HG02938 (cell line): ENCODE data around the gene CD14.
"Not testable (repeated sequence)": the region's sequence is repeated elsewhere in the genome, so short reads cannot be mapped to it uniquely, and the experiment has no call there.

Experiments used
- ATAC-seq: cut with Tn5 transposase; IDR thresholded peaks from one replicate; pipeline ENCODE4 v1.9.1; 2021; ENCODE audit warnings: mild to moderate bottlenecking, moderate library complexity; ENCODE audit not compliant: unreplicated experiment

The CD14 gene

GRCh38 chr5:140633021-140633471 is at the start of gene CD14:
Gene CD14 (minus strand): TSS chr5:140633175. CDS start chr5:140633071, 104 bp downstream.
- no peak for ATAC-seq

DNA sequence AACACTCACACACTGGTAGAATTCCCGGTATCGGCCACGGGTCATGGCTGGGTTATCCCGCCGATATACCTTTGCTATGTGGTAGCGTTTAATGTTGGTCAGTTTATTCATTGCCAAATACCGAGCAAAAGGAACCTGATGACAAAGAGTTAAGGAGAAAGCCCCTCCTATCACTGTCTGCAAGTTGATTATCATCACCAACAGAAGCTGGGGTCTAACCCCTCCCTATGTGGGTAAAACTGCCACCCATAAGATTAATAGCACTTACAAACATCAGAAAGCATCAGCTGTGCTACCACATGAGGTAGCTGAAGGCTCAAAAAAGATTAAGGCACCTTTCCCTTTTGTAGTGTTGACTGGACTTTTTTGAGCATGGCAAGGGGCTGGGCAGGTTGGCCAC is 46.0 kb upstream of the CD14 start:
- ATAC-seq, result no peak

GRCh38 chr5:140677947-140678346 is 45.0 kb upstream of the CD14 start:
- ATAC-seq, result peak; percentile 70

- ATAC-seq, result no peak
These were observed 41.7 kb upstream of the CD14 start for GRCh38 chr5:140674629-140675028.

DNA sequence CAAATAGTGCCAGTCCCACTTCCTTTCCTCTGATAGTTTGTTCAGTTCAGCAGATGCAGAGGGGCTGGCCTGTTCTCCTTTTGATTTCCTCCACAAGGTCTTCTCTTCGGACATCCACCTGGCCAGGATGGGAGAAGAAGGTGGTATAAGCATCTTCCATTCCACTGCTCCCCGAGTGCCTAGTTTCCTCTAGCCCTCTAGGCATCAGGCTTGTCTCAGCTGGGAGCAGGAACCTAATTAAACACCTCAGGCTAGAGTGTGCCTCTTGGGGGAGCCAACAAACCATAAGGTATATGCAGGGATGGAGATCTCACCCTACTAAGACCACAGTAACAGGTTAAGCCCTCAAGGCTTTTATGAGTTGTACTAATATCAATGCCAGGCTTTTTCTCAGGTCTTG is 41.2 kb upstream of the CD14 start:
- no peak for ATAC-seq

DNA sequence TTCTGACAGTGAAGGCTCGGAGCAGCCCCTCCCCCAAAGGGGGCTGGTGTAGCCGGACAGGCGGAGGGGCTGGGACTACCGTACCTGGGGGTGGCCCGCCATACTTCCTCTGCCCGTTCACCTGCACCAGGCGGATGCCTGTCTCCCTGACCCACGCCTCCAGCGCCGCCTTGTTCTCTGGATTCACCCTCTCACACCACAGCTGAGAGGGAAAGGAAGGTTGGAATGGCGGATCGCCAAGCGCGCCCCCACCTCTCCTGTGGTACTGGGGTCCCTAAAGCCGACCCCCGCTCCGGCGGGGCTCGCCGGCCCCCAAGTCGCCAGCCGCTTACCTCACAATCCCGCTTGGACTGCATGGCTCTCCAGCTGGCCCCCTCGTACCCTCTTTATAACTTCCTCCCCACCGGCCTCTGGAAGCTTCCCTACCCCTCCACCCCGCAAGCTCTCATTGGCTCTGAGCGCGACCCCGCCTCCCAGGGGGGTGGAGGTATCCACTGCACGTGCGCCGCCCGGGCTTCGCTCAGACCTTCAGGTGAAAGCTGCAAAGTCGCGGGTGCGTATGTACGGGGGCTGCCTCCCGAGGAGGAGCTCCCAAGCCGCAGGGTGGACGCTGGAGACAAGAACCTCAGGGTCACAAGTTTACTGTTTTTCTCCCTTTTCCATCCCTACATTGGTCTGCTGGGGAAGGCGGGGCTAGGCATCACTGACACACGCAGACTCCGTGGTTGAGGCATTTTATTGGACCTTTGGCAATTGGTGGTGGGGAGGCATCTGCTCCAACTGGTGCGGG is 40.4 kb upstream of the CD14 start, which contains the start of gene DND1:
TSS of gene DND1 (minus strand) at position 390 of the 790 bp plus-strand sequence. CDS start at position 356, 34 bp downstream.
- ATAC-seq, result no peak

DNA sequence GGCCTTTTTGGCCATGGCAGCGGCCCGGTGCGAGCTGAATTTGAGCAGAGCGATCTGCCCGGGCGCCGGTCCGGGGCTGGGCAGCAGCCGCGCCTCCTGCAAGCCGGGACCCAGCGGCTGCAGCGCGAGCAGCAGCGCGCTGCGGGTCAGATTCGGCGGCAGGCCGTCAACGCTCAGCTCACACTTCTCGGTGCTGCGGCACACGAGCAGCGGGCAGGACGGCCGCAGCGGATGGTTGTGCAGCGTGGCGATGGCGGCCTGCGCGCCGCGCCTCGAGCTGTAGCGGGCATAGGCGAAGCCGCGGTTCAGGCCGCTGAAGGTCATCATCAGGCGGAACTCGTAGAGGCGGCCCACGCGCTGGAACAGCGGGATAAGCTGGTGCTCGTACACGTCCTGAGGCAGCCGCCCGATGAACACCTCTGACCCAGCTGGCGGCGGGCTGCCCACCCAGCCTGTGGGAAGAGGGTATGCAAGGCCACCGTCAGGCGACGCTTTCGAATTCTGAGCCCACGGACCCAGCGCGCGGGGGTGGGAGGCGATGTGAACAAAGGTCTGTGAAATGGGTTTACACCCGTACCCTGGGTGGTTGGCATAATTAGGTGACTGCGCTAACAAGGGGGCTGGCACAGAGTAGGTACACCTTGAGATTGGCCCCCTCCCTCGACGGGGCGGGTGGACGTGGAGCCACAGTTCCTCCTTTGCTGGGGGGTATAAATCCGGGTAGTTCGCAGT is 39.6 kb upstream of the CD14 start:
- no peak for ATAC-seq

DNA sequence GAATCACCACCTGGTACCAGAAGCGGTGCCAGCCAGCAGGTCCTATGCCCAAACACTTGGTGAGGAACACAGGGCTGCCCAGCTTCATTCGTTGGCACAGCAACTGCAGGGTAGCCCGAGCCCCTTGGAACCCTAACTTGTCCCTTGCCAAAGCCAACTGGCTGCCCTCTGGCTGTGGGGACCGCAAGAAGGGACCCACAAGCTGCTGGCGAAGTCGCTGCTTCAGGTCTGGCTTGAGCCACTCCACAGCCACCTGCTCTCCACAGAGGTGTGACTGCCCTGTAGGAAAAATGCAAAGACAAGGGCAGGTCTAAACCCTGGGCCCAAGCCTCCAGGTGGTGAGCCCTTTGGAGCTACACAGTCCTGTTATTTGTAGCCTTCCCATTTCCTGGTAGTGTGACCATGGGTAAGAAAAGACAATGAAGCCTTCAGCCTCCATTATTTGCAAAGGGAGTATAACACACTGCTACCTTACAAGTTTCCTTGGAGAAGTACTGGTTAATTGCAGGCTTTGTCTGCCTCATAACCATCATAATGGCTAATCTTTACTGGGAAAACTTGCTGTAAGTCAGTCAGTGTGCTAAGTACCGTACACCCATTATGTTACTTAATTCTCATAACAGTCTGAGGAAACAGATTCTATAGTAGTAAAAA is 38.6 kb upstream of the CD14 start:
- no peak for ATAC-seq

GRCh38 chr5:140671035-140671434 is 38.1 kb upstream of the CD14 start:
- not testable (repeated sequence) for ATAC-seq

GRCh38 chr5:140664359-140665119 is 31.6 kb upstream of the CD14 start, which contains the start of gene WDR55:
Gene WDR55 (plus strand): TSS chr5:140664904. CDS start chr5:140664913, 9 bp downstream.
- ATAC-seq, result peak; percentile 95

DNA sequence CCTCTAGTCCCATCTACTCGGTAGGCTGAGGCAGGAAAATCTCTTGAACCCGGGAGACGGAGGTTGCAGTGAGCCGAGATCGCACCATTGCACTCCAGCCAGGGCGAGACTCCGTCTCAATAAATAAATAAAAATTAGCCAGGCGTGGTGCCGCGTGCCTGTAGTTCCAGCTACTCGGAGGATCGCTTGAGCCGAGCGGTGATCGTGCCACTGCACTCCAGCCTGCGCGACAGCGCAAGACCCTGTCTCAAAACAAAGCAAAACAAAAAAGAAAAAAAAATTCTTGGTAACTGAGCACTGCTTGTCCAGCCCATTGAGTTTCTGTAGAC is 31.0 kb upstream of the CD14 start:
- ATAC-seq, result no peak

DNA sequence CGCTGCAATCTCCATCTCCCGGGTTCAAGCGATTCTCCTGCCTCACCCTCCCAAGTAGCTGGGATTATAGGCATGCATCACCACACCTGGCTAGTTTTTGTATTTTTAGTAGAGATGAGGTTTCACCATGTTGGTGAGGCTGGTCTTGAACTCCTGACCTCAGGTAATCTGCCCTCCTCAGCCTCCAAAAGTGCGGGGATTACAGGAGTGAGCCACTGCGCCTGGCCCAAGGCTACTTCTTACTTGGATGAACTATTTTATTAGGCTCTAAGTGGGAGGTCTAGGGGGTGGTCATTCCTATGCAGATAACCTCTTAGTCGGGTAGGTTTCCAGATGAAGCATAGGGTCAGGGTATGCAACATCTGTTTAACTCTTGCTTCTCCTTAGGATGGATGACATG is 27.4 kb upstream of the CD14 start:
- ATAC-seq, result not testable (repeated sequence)

- ATAC-seq, result no peak
These were observed 25.9 kb upstream of the CD14 start for GRCh38 chr5:140658870-140659269.

DNA sequence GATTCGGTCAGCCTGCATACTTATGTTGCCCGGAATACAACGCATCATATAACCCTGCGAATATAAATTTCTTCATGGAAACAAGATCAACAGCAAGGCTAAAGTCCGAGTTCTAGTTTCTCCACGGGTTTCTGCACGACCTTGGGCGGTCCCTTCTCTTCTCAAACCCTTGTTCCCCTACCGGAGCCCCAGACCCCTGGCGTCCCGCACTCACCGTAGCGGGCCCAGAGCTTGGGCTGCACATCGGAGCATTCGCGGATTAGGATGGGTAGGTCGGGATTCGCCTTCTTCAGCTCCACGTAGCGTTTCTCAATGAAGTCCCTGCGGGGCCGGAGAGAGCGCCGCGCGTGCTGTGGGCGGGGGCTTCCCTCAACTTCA is 14.1 kb upstream of the CD14 start:
- ATAC-seq, result peak; percentile 26

DNA sequence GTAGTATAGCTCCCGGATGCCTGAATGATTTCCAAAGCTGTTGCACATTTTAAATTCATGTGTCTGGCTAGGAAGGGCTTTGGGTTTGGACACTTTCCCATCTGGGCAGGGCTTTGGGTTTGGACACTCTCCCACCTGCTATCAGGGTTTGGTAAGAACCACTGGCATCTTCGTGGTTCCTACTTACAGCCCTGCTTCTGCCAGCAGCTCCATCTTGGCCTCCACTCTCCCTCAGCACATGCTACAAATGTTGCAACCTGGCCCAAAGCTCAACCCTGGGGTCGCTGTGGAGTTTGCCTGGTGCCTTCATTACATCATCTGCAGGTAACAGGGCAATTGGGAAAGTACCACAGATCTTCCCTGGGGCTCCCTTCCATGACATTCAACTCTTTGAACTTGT is 9.7 kb upstream of the CD14 start:
- ATAC-seq, result no peak

DNA sequence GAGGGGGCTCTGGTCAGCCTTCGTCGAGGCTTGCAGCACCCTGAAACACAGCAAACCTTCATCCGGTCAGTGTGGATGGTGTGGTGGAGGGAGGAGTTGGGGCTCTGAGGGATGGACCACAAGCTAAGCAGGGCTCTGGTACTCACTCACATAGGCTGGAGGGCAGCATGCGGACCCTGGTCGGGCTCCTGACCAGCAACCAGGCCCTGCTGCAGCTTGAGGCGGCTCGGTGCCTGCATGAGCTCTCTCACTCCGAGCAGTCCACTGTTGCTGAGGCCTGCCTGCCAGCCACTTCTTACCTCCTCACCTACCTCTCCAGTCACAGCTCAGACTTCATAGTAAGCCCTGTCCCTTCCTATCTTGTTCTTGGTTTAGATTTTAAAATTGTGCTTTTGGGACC is 8.7 kb upstream of the CD14 start:
- ATAC-seq, result no peak

- ATAC-seq, result peak; percentile 84
These were observed 6.4 kb upstream of the CD14 start, which contains the start of gene TMCO6 for GRCh38 chr5:140639148-140639981. Gene TMCO6 (plus strand): TSS chr5:140639451. CDS start chr5:140639528, 77 bp downstream.

- not testable (repeated sequence) for ATAC-seq
These were observed 5.8 kb upstream of the CD14 start for GRCh38 chr5:140638898-140639147.

DNA sequence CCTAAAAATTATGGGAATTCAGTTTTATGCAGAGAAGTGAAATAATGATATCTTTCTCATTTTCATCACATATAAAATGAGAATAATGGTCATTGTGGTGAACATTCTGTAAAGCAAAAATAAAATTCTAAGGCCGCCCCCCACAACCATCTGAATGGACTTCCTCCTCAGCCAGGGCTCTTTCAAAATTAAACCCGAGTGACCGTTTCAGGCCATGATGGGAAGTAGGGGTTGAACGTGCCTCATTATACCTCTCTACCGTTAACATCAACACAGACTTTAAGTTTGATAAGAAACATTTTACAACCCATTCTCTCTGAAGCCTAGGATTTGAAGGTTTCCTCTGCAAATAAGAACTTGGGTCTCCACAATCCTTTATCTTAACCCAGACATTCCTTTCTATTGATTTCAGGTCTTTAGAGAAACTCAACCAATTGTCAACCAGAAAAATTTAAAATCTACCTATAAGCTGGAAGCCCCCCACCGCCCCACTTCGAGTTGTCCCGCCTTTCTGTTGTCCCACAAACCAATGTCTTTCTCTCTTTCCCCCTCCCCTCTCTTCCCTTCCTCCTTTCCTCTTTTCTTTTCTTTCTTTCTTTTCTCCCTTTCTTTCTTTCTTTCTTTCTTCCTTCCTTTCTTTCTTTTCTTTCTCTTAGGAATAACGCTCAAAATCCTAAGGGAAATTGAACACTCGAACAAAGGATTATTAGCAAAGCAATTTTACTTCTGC is 4.6 kb upstream of the CD14 start:
- no peak for ATAC-seq
